PC-3 (cell line): ENCODE results near the gene CPLX4.

Source experiments
- CTCF ChIP-seq: fragments of 300-600 bp; sonication (generic); conservative IDR thresholded peaks from 2 replicates; pipeline ENCODE4 v1.5.1; 2017; ENCODE audit warnings: antibody characterized with exemption, low read depth, mild to moderate bottlenecking, low read length
- EZH2 ChIP-seq: fragments of 300-600 bp; sonication (generic); IDR thresholded peaks from one replicate; pipeline ENCODE4 v1.6.1; 2017; ENCODE audit warnings: antibody characterized with exemption, mild to moderate bottlenecking, low read length; ENCODE audit not compliant: unreplicated experiment
- EZH2phosphoT487 ChIP-seq: fragments of 300-600 bp; sonication (generic); IDR thresholded peaks from 2 replicates; pipeline ENCODE4 v1.6.1; 2018; ENCODE audit warnings: mild to moderate bottlenecking, antibody characterized with exemption, low read length, borderline replicate concordance

DNA sequence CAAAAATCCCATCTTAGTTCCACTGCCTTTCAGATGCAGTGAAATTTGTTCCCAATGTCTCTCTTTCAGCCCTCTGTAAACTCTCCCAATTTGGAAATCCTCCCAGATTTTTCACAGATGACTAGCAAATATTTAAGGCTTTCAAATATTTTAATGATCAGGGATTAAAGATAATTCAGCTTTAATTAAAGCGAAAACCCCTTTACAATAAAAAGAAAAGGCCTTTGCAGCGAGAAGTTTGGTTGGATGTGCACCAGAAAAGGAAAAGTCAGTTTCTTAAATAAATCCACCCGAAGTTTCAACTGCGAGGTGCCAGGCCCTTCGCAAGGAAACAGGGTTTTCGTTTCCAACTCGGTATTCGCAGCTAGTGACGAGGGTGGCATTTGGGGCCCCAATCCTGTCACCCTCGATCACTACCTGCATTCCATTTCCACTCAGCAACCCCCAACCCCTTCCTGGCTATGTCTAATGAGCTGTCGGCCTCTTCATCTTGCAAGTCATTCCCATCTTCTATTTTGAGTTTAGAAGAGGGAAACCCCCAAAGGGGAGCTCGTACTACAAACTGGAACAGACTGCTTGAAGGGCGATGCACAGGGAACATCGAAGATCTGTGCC is 46.7 kb downstream of the CPLX4 start:
- no peak for TF ChIP-seq CTCF
- no peak for TF ChIP-seq EZH2
- TF ChIP-seq EZH2phosphoT487 = no peak
